ENCODE data around the gene ZNF280A. TPM values are rescaled to one million over a fixed set of nuclear protein-coding genes. Genes with fewer than 3 reads are reported as not detected.

Gene ZNF280A
- total and polyA plus RNA-seq, 9 of the 15 experiments (the other 6 are each of a cell fraction or from before 2014, with no cell fraction given): 19.0 to 40.8 (median 28.6) TPM

DNA sequence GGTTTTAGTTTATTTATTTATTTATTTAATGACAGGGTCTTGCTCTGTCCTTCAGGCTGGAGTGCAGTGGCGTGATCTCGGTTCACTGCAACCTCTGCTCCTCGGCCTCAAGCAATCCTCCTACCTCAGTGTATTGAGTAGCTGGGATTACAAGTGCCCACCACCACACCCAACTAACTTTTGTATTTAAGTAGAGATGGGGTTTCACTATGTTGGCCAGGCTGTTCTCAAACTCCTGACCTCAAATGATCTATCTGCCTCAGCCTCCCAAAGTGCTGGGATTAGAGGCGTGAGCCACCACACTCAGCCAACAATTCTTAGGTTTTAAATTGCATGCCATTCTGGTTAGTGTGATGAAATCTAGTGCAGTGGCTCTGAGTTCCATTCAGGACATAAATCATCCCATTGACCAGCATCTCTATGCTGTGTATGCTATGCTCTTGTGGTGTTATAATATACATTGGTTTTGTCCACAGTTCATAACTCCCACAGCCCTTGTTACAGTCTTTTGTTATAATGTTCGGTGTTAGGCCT lies 40.0 kb downstream of the ZNF280A start (continued):
- TF ChIP-seq MTF1 (CRISPR knock-in tag; IDR thresholded peaks at IDR 0.05; ENCODE audit: borderline replicate concordance) (0 out of 2 replicates have a peak, but pooled peaks have one; percentile 30), CEBPB (tag; IDR thresholded peaks at IDR 0.05) (peak; percentile 70), MXI1 (IDR thresholded peaks at IDR 0.05; ENCODE audit: low read depth, low read length) (no peak), ZNF707 (CRISPR knock-in tag; conservative IDR thresholded peaks at IDR 0.05) (no peak), MEIS2 (IDR thresholded peaks at IDR 0.05; ENCODE audit: partially characterized antibody) (peak; percentile 92), HEY1 (CRISPR knock-in tag; IDR thresholded peaks at IDR 0.05; ENCODE audit: borderline replicate concordance) (0 out of 2 replicates have a peak, but pooled peaks have one; percentile 5), NFXL1 (CRISPR knock-in tag; IDR thresholded peaks at IDR 0.05) (0 out of 2 replicates have a peak, but pooled peaks have one; percentile 74), CBX2 (IDR thresholded peaks at IDR 0.05; ENCODE audit: insufficient read depth, low read length, poor library complexity, severe bottlenecking) (no peak), ZNF253 (CRISPR knock-in tag; conservative IDR thresholded peaks at IDR 0.05) (no peak), ZNF431 (CRISPR knock-in tag; IDR thresholded peaks at IDR 0.05) (peak; percentile 25; the same call in 1 of the 2 replicates), CSDE1 (IDR thresholded peaks at IDR 0.05) (no peak), PML (IDR thresholded peaks at IDR 0.05; ENCODE audit: low read length) (0 out of 2 replicates have a peak, but pooled peaks have one; percentile 9), HOMEZ (CRISPR knock-in tag; IDR thresholded peaks at IDR 0.05) (0 out of 2 replicates have a peak, but pooled peaks have one; percentile 84), ZNF24 (IDR thresholded peaks at IDR 0.05) (peak; percentile 11; the same call in 1 of the 2 replicates), ZNF263 (CRISPR knock-in tag; IDR thresholded peaks at IDR 0.05; ENCODE audit: borderline replicate concordance) (peak; percentile 50; the same call in 1 of the 2 replicates), E2F3 (CRISPR knock-in tag; IDR thresholded peaks at IDR 0.05) (peak; percentile 74; the same call in 1 of the 2 replicates)
- TF ChIP-seq, protein P1, sequence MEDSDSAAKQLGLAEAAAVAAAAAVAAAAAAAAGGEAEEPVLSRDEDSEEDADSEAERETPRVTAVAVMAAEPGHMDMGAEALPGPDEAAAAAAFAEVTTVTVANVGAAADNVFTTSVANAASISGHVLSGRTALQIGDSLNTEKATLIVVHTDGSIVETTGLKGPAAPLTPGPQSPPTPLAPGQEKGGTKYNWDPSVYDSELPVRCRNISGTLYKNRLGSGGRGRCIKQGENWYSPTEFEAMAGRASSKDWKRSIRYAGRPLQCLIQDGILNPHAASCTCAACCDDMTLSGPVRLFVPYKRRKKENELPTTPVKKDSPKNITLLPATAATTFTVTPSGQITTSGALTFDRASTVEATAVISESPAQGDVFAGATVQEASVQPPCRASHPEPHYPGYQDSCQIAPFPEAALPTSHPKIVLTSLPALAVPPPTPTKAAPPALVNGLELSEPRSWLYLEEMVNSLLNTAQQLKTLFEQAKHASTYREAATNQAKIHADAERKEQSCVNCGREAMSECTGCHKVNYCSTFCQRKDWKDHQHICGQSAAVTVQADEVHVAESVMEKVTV (CRISPR knock-in tag; IDR thresholded peaks at IDR 0.05): 0 out of 2 replicates have a peak, but pooled peaks have one; percentile 5

All from K562 (cell line).